C4-2B (cell line): ENCODE data around the gene ANKRD13A.

Experiments used
- H3K27ac ChIP-seq: fragments of 450-650 bp; 2 replicates; pipeline ENCODE4 v1.5.1; 2017
- ZFX ChIP-seq: fragments of 450-650 bp; IDR thresholded peaks from 2 replicates; pipeline ENCODE4 v1.6.1; 2017
- TF ChIP-seq, protein P1 (sequence below): fragments of 450-650 bp; conservative IDR thresholded peaks from 2 replicates; pipeline ENCODE4 v1.5.1; 2017; ENCODE audit warnings: mild to moderate bottlenecking

ANKRD13A gene

DNA sequence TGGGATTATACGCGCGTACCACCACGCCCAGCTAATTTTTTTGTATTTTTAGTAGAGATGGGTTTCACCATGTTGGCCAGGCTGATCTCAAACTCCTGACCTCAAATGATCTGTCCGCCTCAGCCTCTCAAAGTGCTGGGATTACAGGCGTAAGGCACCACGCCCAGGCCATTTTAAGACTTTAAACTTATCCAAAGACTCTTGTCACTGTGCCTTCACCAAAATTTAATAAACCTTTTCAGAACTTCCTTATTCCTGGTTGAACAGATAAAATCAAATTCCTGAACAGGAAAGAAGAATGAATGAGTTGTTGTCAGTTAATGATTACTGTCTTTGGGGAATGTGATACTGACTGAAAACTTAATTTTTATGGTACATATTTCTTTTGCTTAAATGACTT, 40.9 kb upstream of the ANKRD13A start:
- no peak for TF ChIP-seq ZFX
- TF ChIP-seq, protein P1, sequence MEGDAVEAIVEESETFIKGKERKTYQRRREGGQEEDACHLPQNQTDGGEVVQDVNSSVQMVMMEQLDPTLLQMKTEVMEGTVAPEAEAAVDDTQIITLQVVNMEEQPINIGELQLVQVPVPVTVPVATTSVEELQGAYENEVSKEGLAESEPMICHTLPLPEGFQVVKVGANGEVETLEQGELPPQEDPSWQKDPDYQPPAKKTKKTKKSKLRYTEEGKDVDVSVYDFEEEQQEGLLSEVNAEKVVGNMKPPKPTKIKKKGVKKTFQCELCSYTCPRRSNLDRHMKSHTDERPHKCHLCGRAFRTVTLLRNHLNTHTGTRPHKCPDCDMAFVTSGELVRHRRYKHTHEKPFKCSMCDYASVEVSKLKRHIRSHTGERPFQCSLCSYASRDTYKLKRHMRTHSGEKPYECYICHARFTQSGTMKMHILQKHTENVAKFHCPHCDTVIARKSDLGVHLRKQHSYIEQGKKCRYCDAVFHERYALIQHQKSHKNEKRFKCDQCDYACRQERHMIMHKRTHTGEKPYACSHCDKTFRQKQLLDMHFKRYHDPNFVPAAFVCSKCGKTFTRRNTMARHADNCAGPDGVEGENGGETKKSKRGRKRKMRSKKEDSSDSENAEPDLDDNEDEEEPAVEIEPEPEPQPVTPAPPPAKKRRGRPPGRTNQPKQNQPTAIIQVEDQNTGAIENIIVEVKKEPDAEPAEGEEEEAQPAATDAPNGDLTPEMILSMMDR, result no peak
- peak overlapping the region; percentile 84 for H3K27ac ChIP-seq

DNA sequence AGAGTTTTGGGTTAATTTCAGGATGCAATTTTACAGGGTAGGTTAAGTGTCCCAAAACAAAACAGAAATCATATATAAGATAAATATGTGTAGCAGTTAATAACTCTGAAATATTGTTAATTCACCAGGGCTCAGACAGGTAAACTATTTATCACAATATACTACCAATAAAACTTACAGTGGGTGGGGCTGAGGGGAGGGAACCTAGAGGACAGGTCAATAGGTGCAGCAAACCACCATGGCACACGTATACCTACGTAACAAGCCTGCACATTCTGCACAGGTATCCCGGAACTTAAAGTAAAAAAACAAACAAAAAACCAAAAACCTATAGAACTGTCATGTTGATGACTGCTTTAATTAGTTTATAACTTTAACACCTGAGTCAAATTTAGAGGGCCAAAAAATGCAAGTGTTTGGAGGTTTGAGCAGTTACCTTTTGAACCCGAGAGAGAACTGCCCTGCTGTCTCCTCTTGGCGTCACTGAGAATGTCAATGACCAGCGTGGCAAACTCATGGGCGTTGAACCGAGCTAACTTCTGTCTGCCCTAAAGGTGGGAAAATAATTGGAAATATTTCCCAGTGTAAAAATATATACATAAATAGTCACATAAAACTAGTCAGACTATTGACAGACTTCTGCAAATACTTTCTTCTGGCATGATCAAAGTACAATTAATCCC, 39.7 kb upstream of the ANKRD13A start:
- TF ChIP-seq, protein P1, result no peak
- TF ChIP-seq ZFX, result no peak
- peak overlapping the region; percentile 84 for H3K27ac ChIP-seq

- H3K27ac ChIP-seq, result peak overlapping the region; percentile 100
Measured at GRCh38 chr12:109961201-109961600, 38.0 kb upstream of the ANKRD13A start.

DNA sequence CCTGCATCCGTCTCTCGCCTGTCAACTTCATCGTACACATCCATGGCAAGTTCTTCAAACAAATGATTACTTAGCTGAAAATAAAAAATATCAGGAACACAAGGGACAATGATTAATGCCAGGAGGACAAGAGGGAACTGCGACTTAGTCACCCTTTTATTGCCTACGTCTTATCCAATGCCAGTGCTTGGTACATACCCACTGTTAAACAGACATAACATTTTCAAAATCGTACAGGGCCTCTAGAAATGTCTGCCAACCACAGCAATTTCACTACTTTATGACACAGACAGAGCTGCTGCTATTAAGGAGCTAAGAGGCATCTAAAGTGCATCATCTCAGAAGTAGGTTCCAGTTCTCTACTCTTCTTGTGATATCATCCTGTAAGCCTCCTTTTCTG, 37.6 kb upstream of the ANKRD13A start:
- H3K27ac ChIP-seq, result peak overlapping the region; percentile 100
- TF ChIP-seq, protein P1, result no peak
- no peak for TF ChIP-seq ZFX

More at GRCh38 chr12:109961201-109961600, 38.0 kb upstream of the ANKRD13A start:
- TF ChIP-seq, protein P1, result no peak
- TF ChIP-seq ZFX, result no peak

- peak overlapping the region; percentile 100 for H3K27ac ChIP-seq
Measured at GRCh38 chr12:109962398-109962797, 36.8 kb upstream of the ANKRD13A start.

DNA sequence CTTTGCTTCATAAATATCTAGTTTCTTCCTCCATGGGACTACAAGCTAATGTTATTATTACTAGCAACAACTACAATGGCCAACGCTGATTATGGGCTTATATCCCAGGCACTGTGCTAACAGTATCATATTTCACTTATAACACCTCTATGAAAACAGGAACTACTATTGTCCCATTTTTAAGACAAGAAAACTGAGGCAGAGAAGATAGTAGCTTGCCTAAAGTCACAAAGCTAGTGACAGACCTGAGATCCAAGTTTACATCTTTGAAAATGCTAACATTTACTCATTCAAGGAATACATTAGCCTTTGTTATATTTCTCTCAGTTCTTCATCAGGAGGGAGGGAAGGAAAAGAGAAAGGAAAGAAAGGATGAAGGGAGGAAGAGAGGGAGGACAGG, 35.9 kb upstream of the ANKRD13A start:
- TF ChIP-seq, protein P1, result no peak
- TF ChIP-seq ZFX, result no peak
- peak overlapping the region; percentile 100 for H3K27ac ChIP-seq

More at GRCh38 chr12:109962398-109962797, 36.8 kb upstream of the ANKRD13A start:
- TF ChIP-seq, protein P1, result no peak
- no peak for TF ChIP-seq ZFX

DNA sequence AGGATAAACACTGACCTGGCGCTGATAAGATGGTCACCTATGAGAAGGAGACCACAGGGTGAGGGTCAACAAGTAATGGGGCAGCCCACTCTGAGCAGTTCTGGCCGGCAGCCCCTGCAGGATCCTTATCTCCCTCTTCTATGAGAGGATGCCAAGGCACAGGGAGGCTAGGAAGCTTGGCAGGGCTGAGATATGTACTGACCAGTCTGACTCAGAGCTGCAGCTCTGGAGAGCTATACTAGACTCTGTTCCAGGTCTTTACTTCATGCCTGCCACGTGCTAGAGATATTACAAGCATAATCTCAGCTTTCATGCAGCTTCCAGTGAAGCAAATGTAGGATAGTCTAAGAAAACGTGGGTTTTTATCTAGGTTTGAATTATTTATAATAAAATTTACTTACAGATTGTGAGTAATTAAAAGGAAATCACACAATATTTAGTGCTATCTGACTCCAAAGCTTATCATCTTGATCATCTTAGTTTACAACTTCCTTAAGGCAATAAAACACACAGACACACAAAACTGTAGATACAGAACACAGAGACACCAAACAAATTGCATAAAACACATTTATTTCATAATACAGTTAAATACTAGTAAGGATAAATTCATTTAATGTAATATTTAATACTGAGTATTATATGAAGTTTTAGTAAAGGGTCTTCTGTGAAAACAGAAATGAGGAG, 35.3 kb upstream of the ANKRD13A start:
- peak overlapping the region; percentile 100 for H3K27ac ChIP-seq
- TF ChIP-seq, protein P1, result no peak
- no peak for TF ChIP-seq ZFX
